HG02884 (cell line): Measurements from ENCODE around the gene ANKZF1.
A peak's percentile ranks its signal among the peaks of the same experiment; 100 is the strongest.

Source experiments
- ATAC-seq: cut with Tn5 transposase; IDR thresholded peaks from one replicate; pipeline ENCODE4 v1.9.1; 2021; ENCODE audit warnings: mild to moderate bottlenecking, moderate library complexity; ENCODE audit not compliant: unreplicated experiment

Gene ANKZF1

DNA sequence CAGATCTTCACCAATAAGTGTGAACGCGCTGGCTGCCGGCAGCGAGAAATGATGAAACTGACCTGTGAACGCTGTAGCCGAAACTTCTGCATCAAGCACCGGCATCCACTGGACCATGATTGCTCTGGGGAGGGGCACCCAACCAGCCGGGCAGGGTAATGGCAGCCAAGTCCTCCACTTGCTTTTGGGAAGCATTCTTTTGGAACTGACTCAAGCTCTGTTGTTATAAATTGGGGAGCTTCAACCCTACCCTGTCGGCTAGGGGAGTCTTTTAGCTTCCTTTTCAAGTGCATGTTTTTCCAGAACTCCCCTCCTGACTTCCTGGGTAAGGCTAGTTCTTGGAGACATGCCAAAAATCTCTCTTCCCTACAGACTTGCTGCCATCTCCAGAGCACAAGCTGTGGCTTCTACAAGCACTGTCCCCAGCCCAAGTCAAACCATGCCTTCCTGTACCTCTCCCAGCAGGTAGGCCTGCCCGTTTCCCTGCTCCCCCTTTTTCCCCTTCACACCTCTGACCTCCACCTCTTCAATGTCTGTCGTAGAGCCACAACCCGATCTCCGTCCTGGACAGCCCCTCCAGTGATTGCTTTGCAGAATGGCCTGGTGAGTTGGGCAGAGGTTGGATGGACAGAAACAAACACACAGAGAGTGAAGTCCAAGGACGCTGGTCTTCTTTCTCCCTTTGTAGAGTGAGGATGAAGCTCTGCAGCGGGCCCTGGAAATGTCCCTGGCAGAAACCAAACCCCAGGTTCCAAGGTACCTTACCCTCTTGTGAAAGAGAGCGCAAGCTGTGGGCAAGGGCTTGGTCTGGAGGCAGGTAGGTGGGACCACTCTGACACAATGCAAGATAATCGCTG, 21.5 kb upstream of the ANKZF1 start:
- no peak for ATAC-seq

DNA sequence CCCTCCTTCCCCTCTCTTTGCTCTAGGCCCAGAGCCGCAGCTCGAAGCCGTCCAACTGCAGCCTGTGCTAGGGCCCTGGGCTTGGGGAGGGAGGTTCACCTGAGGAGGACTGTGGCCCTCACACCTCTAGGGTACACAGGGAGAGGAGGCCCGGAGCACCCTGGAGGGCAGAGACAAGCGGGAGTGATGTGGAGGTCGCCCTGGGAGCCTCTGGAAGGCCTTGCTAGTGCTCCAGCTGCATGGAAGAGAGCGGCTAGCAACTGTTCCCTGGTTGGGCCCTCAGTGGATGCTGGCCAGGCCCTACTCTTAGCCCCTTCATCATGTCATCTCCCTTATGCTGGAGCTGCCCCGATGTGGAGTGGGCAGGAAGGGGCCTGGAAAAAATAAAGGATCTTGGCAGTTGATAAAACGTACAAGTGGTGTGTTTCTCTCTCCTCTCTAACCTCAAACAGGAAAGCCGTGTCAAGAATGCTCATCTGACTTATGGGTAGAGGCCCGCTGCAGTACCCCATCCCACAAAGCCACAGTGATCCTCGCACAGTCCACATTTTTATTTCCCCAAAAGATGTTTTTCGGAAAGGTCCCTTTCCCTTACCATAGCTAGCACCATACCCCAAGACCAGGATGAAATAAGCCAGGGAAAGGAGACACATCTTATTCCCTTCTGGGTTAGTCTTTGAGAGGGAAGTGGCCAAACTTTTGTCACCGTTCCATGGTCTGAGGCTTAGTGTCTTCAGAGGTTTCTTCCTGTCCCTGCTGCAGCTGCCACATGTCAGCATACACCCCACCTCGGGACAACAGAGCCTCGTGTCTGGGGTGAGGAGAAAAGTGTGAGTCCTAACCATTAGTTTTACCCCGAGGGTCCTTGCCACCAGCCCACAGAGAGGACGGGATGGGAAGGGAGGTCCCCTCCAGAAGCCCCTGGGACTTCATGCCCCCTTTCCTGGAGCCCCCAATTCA, 20.1 kb upstream of the ANKZF1 start:
- ATAC-seq, result no peak

DNA sequence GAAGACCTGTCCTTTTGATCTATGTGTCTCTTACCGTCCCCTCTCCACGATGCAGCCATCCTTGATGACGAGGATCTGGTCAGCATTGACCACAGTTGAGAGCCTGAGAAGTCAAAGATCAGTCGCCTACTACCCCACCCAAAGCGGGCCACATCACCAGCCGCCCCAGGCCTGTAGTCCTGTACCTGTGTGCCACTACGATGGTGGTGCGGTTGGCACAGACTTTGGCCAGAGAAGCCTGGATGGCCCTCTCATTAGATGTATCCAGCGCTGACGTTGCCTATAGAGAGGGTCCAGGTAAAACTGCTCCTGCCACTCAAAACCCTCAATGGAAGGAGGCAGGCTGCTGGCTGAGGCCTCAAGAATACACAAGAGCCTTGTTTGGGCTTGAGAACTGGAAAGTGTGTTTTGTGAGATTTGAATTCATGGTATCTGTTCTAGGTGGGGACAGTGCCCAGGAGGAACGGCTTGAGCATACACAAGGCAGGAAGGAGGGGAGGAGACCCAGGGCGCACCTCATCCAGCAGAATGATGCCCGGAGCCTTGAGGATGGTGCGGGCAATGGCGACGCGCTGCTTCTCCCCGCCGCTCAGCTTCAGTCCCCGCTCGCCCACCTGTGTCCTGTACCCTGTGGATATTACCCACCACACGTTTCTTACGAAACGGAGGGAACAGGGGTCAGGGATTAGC, 19.3 kb upstream of the ANKZF1 start:
- ATAC-seq, result no peak

DNA sequence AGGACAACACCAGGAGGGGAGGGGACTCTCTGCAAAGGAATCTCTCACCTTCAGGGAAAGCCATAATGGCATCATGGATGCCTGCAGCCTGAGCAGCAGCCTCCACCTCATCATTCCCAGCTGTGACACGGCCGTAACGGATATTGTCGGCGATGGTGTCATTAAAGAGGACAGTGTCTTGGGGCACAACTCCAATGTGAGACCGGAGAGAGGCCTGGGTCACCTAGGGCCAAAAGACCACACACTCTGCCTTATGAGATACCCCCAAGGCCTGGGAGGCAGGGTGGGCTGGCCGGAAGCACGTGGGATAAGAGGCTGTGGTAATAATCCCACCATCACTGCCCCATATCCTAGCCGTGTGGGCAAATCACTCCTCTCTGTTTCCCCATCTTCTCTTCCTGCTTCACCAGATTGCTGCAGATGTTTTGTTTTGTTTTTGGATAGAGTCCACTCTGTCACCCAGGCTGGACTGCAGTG, 18.7 kb upstream of the ANKZF1 start:
- no peak for ATAC-seq

DNA sequence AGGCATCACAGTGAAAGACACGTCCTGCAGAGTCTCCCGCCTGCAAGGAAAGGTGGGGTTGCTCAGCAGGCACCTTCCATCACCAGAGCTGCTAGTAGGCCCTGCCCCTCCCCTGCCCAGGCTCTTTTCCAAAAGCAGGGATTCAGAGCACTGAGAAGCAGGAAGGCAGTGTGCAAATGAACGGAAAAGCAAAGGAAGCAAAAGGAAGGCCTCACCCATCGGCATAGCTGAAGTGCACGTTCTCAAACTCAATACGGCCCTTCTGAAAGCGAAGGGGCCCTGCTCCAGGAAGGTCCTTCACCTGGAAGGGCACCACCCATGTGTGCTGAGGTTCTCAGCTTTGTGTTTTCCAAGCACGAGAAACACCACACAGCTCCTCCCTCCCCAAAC, 16.6 kb upstream of the ANKZF1 start:
- no peak for ATAC-seq

DNA sequence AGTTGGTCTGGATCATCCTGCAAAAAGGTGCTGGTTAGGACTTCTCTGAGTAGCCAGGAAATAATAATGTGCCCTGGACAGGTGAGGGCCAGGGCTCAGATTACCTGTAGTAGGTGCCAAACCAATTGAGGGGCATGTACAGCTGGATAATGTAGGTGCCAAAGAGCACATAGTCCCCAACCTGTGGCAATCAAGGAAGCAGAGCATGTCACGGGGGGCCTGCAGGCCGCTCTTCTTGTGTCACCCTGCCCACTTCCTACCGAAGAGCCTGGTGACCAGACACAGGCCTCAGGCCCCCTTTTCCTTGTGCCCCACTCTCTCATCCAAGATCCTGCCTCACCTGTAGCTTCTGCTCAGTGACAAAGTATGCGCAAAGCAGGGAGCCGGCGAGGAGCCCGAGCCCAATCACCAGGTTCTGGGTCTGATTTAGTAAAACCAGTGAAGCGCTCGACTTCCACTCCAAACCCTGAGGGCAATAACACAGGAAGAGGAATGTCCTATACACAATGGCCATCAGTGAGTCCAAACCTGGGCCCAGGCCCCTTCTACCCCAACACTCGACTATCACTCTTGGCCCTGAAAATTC, 16.0 kb upstream of the ANKZF1 start:
- no peak for ATAC-seq

DNA sequence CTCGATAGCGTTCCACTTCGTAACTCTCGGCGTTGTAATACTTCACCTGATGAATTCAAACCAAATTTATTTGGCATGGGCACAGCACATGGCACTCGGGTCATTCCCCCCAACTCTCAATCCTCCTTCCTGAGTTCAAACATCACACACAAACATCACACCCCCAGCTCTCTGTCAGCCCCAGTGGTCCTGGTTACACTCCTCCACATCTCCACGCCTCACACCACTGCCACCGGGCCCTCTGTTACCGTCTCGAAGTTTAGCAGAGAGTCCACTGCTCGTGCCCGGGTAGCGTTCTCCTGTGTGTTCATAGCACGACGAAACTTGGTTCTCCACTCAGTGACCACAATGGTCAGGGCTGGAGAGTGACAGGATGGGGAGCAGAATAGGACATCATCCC, 15.5 kb upstream of the ANKZF1 start:
- no peak for ATAC-seq

DNA sequence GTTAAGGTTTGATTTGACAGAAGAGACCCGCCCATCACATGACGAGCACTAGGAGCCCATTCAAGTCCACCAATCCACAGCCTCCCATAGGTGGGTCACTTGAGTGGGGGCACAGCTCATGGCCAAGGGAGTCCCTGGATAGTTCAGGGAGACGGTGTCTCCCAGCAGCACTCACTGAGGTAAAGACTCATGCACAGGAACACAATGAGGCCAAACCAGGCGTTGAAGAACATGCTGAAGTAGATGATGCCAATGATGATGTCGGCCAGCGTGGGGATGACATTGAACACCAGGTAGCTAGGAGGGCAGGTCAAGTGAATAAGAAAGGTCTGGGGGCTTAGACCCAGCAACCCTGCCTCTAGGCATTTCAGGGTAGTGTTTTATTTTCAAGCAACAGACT, 14.8 kb upstream of the ANKZF1 start:
- ATAC-seq, result no peak

DNA sequence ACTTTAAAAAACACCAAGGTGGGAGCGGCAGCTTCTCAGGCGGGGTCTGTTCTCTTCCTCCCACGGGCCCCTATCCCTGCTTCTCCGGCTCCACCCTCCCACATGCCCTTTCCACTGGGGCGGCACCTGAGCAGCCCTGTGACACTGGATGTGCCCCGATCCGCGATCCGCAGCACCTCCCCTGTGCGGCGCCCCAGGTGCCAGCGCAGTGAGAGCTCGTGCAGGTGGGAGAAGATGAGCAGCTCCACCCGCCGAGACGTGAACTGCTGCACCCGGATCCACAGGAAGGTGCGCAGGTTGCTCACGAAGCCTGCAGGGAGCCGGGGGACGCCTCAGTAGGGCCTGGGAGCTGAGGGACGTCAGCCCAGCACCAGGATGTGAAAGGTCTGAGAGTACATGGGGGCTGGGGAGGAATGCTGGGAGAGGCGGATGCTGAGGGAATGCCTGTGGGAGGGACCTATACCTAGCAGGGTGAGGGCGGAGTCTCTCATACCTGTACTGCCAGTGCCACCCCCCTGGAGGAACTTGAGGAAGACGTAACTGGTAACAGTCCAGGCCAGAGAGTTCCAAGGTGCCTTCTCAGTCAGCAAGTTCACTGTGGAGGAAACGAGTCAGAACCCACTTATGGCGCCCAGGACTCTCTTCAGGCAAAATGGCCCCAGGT, 13.6 kb upstream of the ANKZF1 start:
- ATAC-seq, result no peak

DNA sequence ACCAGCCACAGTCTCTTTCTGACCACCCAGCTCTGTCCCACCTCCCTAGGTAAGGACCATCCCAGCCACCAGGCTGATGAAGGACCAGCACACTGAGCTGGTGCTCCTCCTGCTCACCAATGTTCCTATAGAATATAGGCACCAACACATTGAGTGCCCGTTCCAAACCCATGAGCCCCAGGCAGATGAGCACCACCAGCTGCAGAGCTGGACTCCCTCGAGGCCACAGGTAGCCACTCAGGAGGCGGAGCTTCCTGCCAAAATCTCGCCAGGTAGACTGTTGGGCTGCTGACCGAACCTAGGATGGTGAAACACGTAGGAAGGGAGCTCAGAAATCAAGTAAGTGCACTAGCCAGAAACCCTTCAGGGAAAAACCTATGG, 13.1 kb upstream of the ANKZF1 start:
- ATAC-seq, result no peak

DNA sequence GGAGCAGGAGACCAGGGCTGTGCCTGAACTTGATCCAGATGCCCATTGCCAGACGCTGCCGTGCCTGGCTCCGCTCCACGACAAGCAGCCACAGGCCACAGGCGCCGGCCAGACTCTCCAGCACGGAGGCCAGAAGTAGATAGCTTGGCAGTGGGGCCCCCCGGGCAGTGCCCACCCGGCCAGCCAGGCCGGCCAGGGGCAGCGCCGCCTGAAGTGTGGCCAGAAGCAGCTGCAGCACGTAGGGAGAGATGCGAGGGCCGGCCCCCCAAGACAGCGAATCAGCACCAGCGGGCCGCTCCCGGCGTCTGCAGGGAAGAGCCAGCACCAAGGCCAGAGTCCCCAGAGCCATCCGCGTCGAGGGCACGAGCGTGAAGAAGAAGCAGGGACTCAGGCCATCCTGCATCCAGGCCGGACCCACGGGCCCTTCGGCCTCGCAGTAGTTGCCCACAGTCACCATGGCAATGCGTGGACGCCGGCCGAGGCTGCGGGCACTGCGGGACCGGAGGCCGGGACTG, 11.3 kb upstream of the ANKZF1 start:
- ATAC-seq, result peak; percentile 9

DNA sequence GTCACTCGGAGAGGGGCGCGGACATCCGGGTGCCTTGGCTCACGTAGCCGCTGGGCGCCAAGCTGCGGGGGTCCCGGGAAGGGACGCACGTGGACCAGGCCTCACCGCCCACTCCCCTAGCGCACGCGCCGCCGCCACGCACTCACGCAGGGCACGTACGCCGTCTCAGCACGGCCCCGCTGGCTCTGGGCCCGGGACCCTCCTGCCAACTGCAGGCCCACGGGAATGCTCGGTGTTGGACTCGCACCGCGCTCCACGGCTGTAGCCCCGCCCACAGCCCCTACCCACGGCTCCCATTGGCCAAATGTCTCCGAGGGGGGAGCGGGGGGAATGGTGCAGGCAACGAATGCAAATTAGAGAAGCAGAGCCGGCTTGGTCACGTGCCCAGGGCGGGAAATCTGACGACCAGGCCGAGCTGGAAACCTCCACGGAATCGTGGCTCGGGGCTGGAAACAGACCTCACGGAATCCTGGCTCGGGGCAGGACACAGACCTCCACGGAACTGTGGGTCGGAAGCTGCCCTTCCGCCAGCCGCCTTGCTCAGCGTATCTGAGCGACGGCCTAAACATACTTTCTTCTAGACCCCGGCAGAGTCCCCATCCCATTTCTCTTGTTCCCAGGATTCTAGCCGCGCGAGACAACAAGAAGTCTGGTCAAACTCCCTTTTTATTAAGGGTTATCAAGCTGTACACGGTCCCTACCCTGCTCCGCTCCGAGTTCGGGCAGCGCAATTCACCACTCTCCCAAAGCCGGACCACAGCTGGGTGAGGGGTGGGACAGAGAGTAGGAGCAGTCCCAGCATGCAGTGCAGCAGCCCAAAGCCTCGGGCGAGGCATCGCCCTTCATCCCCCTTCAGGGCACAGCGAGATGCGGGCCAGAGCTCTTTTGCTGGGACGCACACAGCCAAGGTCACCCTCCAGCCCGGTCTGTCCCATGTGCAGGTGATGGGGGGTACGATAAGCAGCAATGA, 10.6 kb upstream of the ANKZF1 start, which contains the start of gene ABCB6:
Gene ABCB6, minus strand, starts transcription at position 227 of the 970 bp plus-strand sequence. CDS start 285 bp downstream, outside the sequence.
- ATAC-seq, result peak; percentile 80

DNA sequence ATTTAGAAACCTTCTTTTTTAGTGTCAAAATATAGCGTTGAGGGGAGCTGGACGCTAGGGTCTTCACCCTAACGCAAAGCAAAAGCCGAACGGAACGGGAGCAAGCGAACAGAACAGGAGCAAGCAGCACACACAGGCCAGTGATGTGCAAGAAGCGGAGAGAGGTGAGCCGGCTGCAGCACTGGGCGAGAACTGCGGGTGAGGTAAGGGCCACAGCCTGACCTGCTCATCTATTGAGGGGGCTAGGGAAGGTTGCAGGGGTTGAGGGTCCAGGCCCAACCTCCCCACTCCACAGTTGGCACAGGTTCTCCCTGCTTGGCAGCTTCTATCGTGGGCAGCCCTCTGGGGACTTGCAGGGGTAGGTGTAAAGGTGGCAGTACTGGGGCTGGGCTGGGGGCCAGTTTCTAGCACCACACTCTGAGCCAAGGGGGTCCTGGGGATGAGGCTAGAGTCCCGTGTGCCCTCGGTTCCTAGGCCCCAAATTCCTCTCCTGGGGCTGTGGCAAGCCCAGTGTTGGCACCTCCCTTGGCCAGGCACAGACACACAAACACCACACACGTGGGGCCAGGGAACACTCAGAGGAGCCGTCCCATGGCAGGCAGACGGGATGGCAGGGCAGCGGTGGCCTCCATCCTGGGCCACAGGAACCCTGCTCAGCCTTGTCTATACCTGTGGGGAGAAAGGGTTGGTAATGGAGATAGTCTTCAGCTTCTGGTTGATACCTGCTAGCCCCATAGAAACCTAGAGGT, 9.6 kb upstream of the ANKZF1 start:
- no peak for ATAC-seq

DNA sequence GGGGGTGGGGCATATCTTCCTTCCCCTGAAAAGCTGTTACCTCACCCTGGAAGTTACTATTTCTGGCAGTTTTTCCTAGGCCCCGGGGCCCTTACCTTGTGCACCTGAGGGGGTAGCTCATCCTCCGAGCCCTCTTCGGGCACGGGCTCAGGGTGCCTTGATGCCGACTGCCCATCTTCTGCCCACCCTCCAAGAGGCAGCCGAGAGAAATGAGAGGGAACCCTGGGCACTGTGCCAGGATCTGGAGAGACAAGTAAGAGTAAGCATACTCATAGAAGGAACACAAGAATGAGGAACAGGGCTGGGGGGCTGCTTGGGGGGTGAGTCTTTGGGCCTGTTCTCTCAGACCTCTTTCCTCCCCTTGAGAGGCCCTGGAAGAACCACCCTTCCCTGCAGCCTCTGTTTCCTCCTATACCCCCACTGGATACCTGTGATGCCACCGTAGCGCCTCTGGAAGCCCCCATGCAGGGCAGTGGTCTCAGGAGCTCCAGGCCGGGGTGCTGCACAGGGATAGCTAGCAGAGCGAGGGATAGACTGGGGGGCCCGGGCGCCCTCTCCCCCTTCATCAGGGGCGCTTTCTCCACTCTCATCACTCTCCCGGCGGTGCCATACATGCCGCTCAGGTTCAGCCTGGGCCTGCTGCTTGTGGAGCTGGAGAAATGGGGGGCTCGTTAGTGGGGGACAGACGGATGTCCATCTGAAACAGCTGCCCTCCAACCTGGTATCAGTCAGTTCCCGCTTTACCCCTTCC, 8.8 kb upstream of the ANKZF1 start:
- no peak for ATAC-seq

DNA sequence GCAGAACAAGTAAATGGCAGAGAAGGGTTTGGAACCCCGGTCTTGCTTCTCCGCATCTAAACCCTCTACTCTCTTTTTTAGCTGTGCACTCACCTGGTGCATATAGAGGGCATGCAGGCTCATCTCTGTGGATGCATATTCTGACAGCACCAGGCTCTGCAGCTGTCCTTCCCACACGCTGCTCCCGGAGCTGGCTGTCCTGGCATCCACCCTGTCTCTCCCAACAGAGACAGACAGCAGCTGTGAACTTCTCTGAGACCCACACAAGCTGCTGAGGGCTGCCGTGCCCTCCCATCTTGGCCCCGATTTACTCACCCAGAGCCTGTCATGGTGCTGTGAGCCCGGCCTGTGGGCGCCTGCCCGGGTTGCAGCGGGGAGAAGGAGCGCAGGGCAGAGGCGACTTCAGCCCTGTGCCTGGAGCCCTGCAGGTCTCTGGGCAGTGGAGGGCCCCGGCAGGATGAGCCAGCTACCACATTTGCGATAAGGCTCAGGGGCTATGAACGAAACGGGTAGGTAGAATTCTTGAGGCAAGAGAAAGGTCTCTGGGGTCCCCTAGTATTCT, 7.6 kb upstream of the ANKZF1 start:
- ATAC-seq, result no peak

DNA sequence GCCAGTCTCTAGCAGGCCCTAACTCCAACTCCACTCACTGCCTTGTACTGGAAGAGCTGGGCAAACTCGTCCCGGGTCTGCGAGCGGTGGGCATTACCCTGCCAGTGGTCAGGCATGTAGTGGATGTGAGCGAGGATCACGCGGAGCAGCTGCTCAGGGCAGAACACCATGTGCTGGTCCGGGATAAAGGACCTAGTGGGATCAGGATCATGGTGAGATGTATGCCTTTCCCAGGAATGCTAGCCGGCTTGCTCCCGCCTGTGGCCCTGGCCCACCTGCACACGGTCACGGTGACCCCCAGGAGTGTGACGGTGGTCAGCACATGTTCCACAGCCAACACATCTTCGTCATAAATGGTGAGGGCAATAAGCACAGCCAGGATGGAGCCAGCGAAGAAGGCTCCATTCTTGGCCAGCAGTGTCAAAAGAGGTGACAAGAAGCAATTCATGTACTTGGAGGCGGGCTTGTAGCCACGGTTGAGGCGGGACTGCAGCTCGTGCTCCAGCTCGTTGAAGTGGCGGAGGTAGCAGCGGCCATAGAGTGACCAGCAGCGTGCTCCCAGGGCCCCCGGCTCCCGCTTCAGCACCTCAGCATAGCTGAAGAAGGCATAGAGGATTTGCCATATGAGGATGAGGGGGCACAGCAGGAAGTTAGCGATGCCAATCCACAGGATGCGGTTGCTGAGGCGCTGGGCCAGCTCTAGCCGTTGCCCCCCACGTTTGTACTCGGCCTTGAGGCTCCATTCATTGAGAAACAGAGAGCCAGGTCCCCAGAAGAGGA, 5.6 kb upstream of the ANKZF1 start:
- no peak for ATAC-seq
